Panc1 (cell line): ENCODE measurements around the gene FPGS. TPM values are rescaled to one million over a fixed set of nuclear protein-coding genes. Genes with fewer than 3 reads are reported as not detected.
A peak's percentile ranks its signal among the peaks of the same experiment; 100 is the strongest.

Source experiments
- ATAC-seq: fragments of 200-7000 bp; cut with Tn5 transposase; 2 replicates; pipeline ENCODE4 v1.9.1; 2020; ENCODE audit warnings: mild to moderate bottlenecking, moderate library complexity
- BruUV-seq: library from RNA; stranded (reverse); fragments of 400-500 nt; replicated peaks from 2 replicates; lab custom pipeline; 2021; lab: Mats Ljungman, UMichigan
- CTCF ChIA-PET: fragments of 300-600 bp; sonication (Branson Sonifier 250); formaldehyde crosslinking; loops from one replicate; lab custom pipeline; 2022; ENCODE audit warnings: antibody characterized with exemption; lab: Charles Lee
- POLR2A ChIA-PET: fragments of 300-600 bp; sonication (Branson Sonifier 250); formaldehyde crosslinking; loops from one replicate; lab custom pipeline; 2022; ENCODE audit warnings: antibody characterized with exemption; lab: Charles Lee
- DNase-seq: peaks from one replicate; pipeline ENCODE4 v3.0.0-alpha.2; 2010; ENCODE audit warnings: low read depth, low spot score
- H3K27ac ChIP-seq: 2 replicates; pipeline ENCODE4 v1.5.1; 2011; ENCODE audit warnings: mild to moderate bottlenecking, low read length, inconsistent platforms
- H3K27me3 ChIP-seq: fragments of 200-500 bp; sonication (Bioruptor generic); 2 replicates; pipeline ENCODE4 v1.6.0; 2014; ENCODE audit warnings: low read length, inconsistent platforms; ENCODE audit not compliant: control insufficient read depth, insufficient read depth
- H3K36me3 ChIP-seq: fragments of 200-500 bp; sonication (Bioruptor generic); 2 replicates; pipeline ENCODE4 v1.5.1; 2014; ENCODE audit warnings: inconsistent platforms, mild to moderate bottlenecking, low read length, moderate library complexity; ENCODE audit not compliant: control insufficient read depth, insufficient read depth
- H3K4me1 ChIP-seq: 2 replicates; pipeline ENCODE4 v1.5.1; 2011; ENCODE audit warnings: inconsistent platforms, mild to moderate bottlenecking, low read length, moderate library complexity; ENCODE audit not compliant: control insufficient read depth, insufficient read depth
- H3K4me3 ChIP-seq, 2 experiments: 2 replicates each; pipeline ENCODE4 v1.5.1; 2011 to 2012; ENCODE audit warnings: low read depth in 2 of 2, low read length in 2 of 2, mild to moderate bottlenecking in 2 of 2, inconsistent platforms in 1 of 2, moderate library complexity in 1 of 2
- H3K9me3 ChIP-seq: fragments of 200-500 bp; sonication (Bioruptor generic); 2 replicates; pipeline ENCODE4 v1.5.1; 2014; ENCODE audit warnings: low read depth, mild to moderate bottlenecking, inconsistent platforms, low read length, moderate library complexity; ENCODE audit not compliant: control insufficient read depth, insufficient read depth
- CTCF ChIP-seq: fragments of 450-650 bp; IDR thresholded peaks from 2 replicates; pipeline ENCODE4 v1.5.1; 2017; ENCODE audit warnings: mild to moderate bottlenecking
- POLR2AphosphoS5 ChIP-seq: IDR thresholded peaks from 2 replicates; pipeline ENCODE4 v1.6.1; 2012; ENCODE audit warnings: mild to moderate bottlenecking, low read depth, low read length, moderate library complexity
- SIN3A ChIP-seq: IDR thresholded peaks from 2 replicates; pipeline ENCODE4 v1.6.1; 2012; ENCODE audit warnings: low read depth, mild to moderate bottlenecking, low read length, moderate library complexity, borderline replicate concordance; ENCODE audit not compliant: insufficient read depth
- TCF7L2 ChIP-seq: IDR thresholded peaks from 2 replicates; pipeline ENCODE4 v1.6.1; 2011; ENCODE audit warnings: mild to moderate bottlenecking, low read depth, low read length, inconsistent platforms
- in situ Hi-C: cut with HindIII; loops from 2 replicates; pipeline ENCODE4 v1.10.0; 2016; ENCODE audit warnings: low sequenced_read_pairs, low pct_unique_long_range_greater_than_20kb
- intact Hi-C: fragments of 100-400 bp; cut with micrococcal nuclease; formaldehyde crosslinking; loops from one replicate; pipeline ENCODE4 v1.10.0; 2022; ENCODE audit not compliant: unreplicated experiment
- total RNA-seq: library from RNA; stranded (reverse); gene quantifications from one replicate; pipeline ENCODE4 v1.2.1, GENCODE V29; 2021; ENCODE audit not compliant: unreplicated experiment
- TF ChIP-seq, protein P1 (sequence below), 2 experiments: IDR thresholded peaks; 2 replicates each; pipeline ENCODE4 v1.6.1; 2011 to 2012; ENCODE audit warnings: low read depth in 2 of 2, control low read depth in 1 of 2, low read length in 1 of 2, mild to moderate bottlenecking in 1 of 2, moderate library complexity in 1 of 2; ENCODE audit not compliant: insufficient read depth in 1 of 2

The FPGS gene
- total RNA-seq, 1 experiment from 2014 or later: 56.5 TPM

GRCh38 chr9:127846443-127847177, 43.9 kb downstream of the FPGS start:
- CTCF ChIA-PET: no interaction called here
- DNase-seq (no peak), ATAC-seq (no peak)
- in situ Hi-C loops: no loop called here
- intact Hi-C loops: no loop called here
- H3K4me1 ChIP-seq: no peaks in the 10 kb centered on the region; the same call in 1 of the 2 replicates
- no TSS peak for BruUV-seq
- H3K36me3 ChIP-seq: no peaks in the 10 kb centered on the region
- no peak overlapping the region for H3K27ac ChIP-seq
- H3K9me3 ChIP-seq: 0 out of 2 replicates have a peak, but pooled peaks cover 6% of the 10 kb centered on the region
- no peak overlapping the region for H3K4me3 ChIP-seq
- TF ChIP-seq CTCF (no peak), SIN3A (no peak), POLR2AphosphoS5 (no peak)
- TF ChIP-seq, protein P1, sequence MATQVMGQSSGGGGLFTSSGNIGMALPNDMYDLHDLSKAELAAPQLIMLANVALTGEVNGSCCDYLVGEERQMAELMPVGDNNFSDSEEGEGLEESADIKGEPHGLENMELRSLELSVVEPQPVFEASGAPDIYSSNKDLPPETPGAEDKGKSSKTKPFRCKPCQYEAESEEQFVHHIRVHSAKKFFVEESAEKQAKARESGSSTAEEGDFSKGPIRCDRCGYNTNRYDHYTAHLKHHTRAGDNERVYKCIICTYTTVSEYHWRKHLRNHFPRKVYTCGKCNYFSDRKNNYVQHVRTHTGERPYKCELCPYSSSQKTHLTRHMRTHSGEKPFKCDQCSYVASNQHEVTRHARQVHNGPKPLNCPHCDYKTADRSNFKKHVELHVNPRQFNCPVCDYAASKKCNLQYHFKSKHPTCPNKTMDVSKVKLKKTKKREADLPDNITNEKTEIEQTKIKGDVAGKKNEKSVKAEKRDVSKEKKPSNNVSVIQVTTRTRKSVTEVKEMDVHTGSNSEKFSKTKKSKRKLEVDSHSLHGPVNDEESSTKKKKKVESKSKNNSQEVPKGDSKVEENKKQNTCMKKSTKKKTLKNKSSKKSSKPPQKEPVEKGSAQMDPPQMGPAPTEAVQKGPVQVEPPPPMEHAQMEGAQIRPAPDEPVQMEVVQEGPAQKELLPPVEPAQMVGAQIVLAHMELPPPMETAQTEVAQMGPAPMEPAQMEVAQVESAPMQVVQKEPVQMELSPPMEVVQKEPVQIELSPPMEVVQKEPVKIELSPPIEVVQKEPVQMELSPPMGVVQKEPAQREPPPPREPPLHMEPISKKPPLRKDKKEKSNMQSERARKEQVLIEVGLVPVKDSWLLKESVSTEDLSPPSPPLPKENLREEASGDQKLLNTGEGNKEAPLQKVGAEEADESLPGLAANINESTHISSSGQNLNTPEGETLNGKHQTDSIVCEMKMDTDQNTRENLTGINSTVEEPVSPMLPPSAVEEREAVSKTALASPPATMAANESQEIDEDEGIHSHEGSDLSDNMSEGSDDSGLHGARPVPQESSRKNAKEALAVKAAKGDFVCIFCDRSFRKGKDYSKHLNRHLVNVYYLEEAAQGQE (IDR thresholded peaks at IDR 0.05; ENCODE audit: insufficient read depth in 1 of 2, low read depth in 2 of 2, low read length in 1 of 2): no peak
- POLR2A ChIA-PET: no interaction called here
- no peaks in the 10 kb centered on the region for H3K27me3 ChIP-seq

- H3K4me1 ChIP-seq: no peaks in the 10 kb centered on the region; the same call in 1 of the 2 replicates
- H3K27ac ChIP-seq: no peak overlapping the region
- H3K9me3 ChIP-seq: 0 out of 2 replicates have a peak, but pooled peaks cover 6% of the 10 kb centered on the region
- TF ChIP-seq TCF7L2 (no peak), SIN3A (no peak), POLR2AphosphoS5 (no peak), CTCF (no peak)
- TF ChIP-seq, protein P1 (IDR thresholded peaks at IDR 0.05; ENCODE audit: insufficient read depth in 1 of 2, low read depth in 2 of 2, low read length in 1 of 2): no peak
- H3K4me3 ChIP-seq: no peak overlapping the region
- ChIA-PET POLR2A (no interaction called here), CTCF (no interaction called here)
- no peaks in the 10 kb centered on the region for H3K36me3 ChIP-seq
- no TSS peak for BruUV-seq
- intact Hi-C loops (no loop called here), in situ Hi-C loops (no loop called here)
- no peaks in the 10 kb centered on the region for H3K27me3 ChIP-seq
- DNase-seq (no peak), ATAC-seq (peak; percentile 44; the same call in 1 of the 2 replicates)
These were observed 44.5 kb downstream of the FPGS start for GRCh38 chr9:127847178-127847510.
